GM23338 (cell line): ENCODE data around the gene ODAPH. TPM values are rescaled to one million over a fixed set of nuclear protein-coding genes. Genes with fewer than 3 reads are reported as not detected.

ENCODE experiments used
- ATAC-seq: fragments of 200-7000 bp; cut with Tn5 transposase; 3 replicates; pipeline ENCODE4 v1.9.1; 2020
- DNase-seq: peaks from one replicate; pipeline ENCODE4 v3.0.0-alpha.2; 2015; ENCODE audit warnings: low spot score
- H2AFZ ChIP-seq: fragments of 200-600 bp; sonication (generic); 2 replicates; pipeline ENCODE4 v1.8.0; 2016; ENCODE audit warnings: antibody characterized with exemption, mild to moderate bottlenecking, moderate library complexity
- H3F3A ChIP-seq: fragments of 200-600 bp; sonication (generic); replicated peaks from 2 replicates; pipeline ENCODE4 v1.8.0; 2017; ENCODE audit warnings: antibody characterized with exemption, mixed run types, low read depth
- H3K27ac ChIP-seq: fragments of 200-600 bp; sonication (generic); 2 replicates; pipeline ENCODE4 v1.6.1; 2016; ENCODE audit warnings: low read depth
- H3K27me3 ChIP-seq: fragments of 200-600 bp; sonication (generic); 2 replicates; pipeline ENCODE4 v1.8.0; 2016; ENCODE audit warnings: mild to moderate bottlenecking, mixed run types, moderate library complexity; ENCODE audit not compliant: insufficient read depth
- H3K36me3 ChIP-seq: fragments of 200-600 bp; sonication (generic); 2 replicates; pipeline ENCODE4 v1.8.0; 2016; ENCODE audit warnings: mild to moderate bottlenecking; ENCODE audit not compliant: insufficient read depth
- H3K4me1 ChIP-seq: fragments of 200-600 bp; sonication (generic); 2 replicates; pipeline ENCODE4 v1.8.0; 2016; ENCODE audit warnings: mild to moderate bottlenecking, moderate library complexity; ENCODE audit not compliant: insufficient read depth
- H3K4me2 ChIP-seq: fragments of 200-600 bp; sonication (generic); 2 replicates; pipeline ENCODE4 v1.7.1; 2017; ENCODE audit warnings: mixed run types
- H3K4me3 ChIP-seq: fragments of 200-600 bp; sonication (generic); 2 replicates; pipeline ENCODE4 v1.6.1; 2016; ENCODE audit warnings: mixed run types
- H3K79me2 ChIP-seq: fragments of 200-600 bp; sonication (generic); replicated peaks from 2 replicates; pipeline ENCODE4 v1.8.0; 2017; ENCODE audit warnings: mild to moderate bottlenecking; ENCODE audit not compliant: insufficient read depth
- H3K9me2 ChIP-seq: fragments of 200-600 bp; sonication (generic); 2 replicates; pipeline ENCODE4 v1.8.0; 2017; ENCODE audit not compliant: insufficient read depth
- H4K20me1 ChIP-seq: fragments of 200-600 bp; sonication (generic); replicated peaks from 2 replicates; pipeline ENCODE4 v1.8.0; 2017; ENCODE audit warnings: mild to moderate bottlenecking; ENCODE audit not compliant: insufficient read depth
- H3K27ac Mint-ChIP-seq: 2 replicates; pipeline ENCODE4 v1.8.0; 2020; ENCODE audit warnings: inconsistent platforms, mild to moderate bottlenecking, moderate library complexity, mixed read lengths
- H3K27me3 Mint-ChIP-seq: 3 replicates; pipeline ENCODE4 v1.8.0; 2022; ENCODE audit warnings: low read depth, mild to moderate bottlenecking, moderate library complexity, mixed read lengths, inconsistent platforms; ENCODE audit not compliant: insufficient read depth, poor library complexity
- H3K36me3 Mint-ChIP-seq: 3 replicates; pipeline ENCODE4 v1.8.0; 2021; ENCODE audit warnings: low read depth, mild to moderate bottlenecking, inconsistent platforms, moderate library complexity, mixed read lengths
- H3K4me1 Mint-ChIP-seq: 3 replicates; pipeline ENCODE4 v1.8.0; 2020; ENCODE audit warnings: mild to moderate bottlenecking, inconsistent platforms, mixed read lengths
- H3K4me3 Mint-ChIP-seq: 3 replicates; pipeline ENCODE4 v1.8.0; 2021; ENCODE audit warnings: moderate library complexity, mild to moderate bottlenecking, inconsistent platforms, mixed read lengths
- H3K9me3 Mint-ChIP-seq: 3 replicates; pipeline ENCODE4 v1.8.0; 2020; ENCODE audit warnings: moderate library complexity, mild to moderate bottlenecking, inconsistent platforms, mixed read lengths
- CREB1 ChIP-seq: fragments of 250-450 bp; sonication (Bioruptor Pico); IDR thresholded peaks from 2 replicates; pipeline ENCODE4 v1.5.0; 2020; ENCODE audit warnings: low read depth, mild to moderate bottlenecking, moderate library complexity
- CTCF ChIP-seq, 2 experiments: fragments of 200-600 bp in 1 of 2; sonication (generic) in 1 of 2; conservative IDR thresholded peaks; 2 replicates each; pipeline versions ENCODE4 v1.5.1 to v1.6.1; 2016 to 2017; ENCODE audit warnings: antibody characterized with exemption in 2 of 2, low read depth in 2 of 2, mild to moderate bottlenecking in 2 of 2, moderate library complexity in 1 of 2
- ETS1 ChIP-seq: IDR thresholded peaks from 2 replicates; pipeline ENCODE4 v1.6.1; 2016; ENCODE audit warnings: antibody characterized with exemption
- EZH2 ChIP-seq: fragments of 200-600 bp; sonication (generic); IDR thresholded peaks from one replicate; pipeline ENCODE4 v1.8.0; 2017; ENCODE audit warnings: antibody characterized with exemption, mild to moderate bottlenecking, low read depth; ENCODE audit not compliant: unreplicated experiment
- EZH2phosphoT487 ChIP-seq: fragments of 200-600 bp; sonication (generic); IDR thresholded peaks from one replicate; pipeline ENCODE4 v1.8.1; 2018; ENCODE audit warnings: antibody characterized with exemption; ENCODE audit not compliant: unreplicated experiment
- JUNB ChIP-seq: IDR thresholded peaks from one replicate; pipeline ENCODE4 v1.6.1; 2016; ENCODE audit warnings: antibody characterized with exemption; ENCODE audit not compliant: unreplicated experiment
- NANOG ChIP-seq: IDR thresholded peaks from 2 replicates; pipeline ENCODE4 v1.6.1; 2016; ENCODE audit warnings: antibody characterized with exemption, borderline replicate concordance
- POLR2AphosphoS5 ChIP-seq: IDR thresholded peaks from 2 replicates; pipeline ENCODE4 v1.6.1; 2016; ENCODE audit warnings: antibody characterized with exemption, low read depth
- REST ChIP-seq: IDR thresholded peaks from one replicate; pipeline ENCODE4 v1.6.1; 2018; ENCODE audit warnings: antibody characterized with exemption; ENCODE audit not compliant: unreplicated experiment
- STAT1 ChIP-seq: IDR thresholded peaks from one replicate; pipeline ENCODE4 v1.6.1; 2016; ENCODE audit warnings: antibody characterized with exemption; ENCODE audit not compliant: unreplicated experiment
- ZNF331 ChIP-seq: fragments of 250-450 bp; sonication (Bioruptor Pico); IDR thresholded peaks from 2 replicates; pipeline ENCODE4 v1.5.0; 2020; ENCODE audit warnings: low read depth, mild to moderate bottlenecking, moderate library complexity
- polyA plus RNA-seq: library from polyadenylated mRNA; unstranded; fragments of >200 nt; fragmentation: Nextera tagmentation; extraction: Ambion mirVana; gene quantifications from 2 replicates; pipeline ENCODE4 v1.2.1, GENCODE V29; 2016
- total RNA-seq: library from RNA; depleted of rRNA; stranded (reverse); fragments of >200 nt; shearing (Covaris generic); gene quantifications from 2 replicates; pipeline ENCODE4 v1.2.3, GENCODE V29; 2014

ODAPH gene
- total and polyA plus RNA-seq, 2 experiments from 2014 or later: not detected

- H3K36me3 Mint-ChIP-seq: no peaks in the 10 kb centered on the region
- Histone ChIP-seq H3K4me1 (no peaks in the 10 kb centered on the region), H3F3A (no peaks in the 10 kb centered on the region), H3K27ac (no peak overlapping the region), H4K20me1 (no peaks in the 10 kb centered on the region), H3K4me3 (no peak overlapping the region), H3K4me2 (no peak overlapping the region), H3K9me2 (no peaks in the 10 kb centered on the region), H3K79me2 (no peaks in the 10 kb centered on the region), H3K36me3 (no peaks in the 10 kb centered on the region), H3K27me3 (no peaks in the 10 kb centered on the region), H2AFZ (no peak overlapping the region)
- TF ChIP-seq REST (no peak), STAT1 (no peak), ZNF331 (CRISPR knock-in tag) (no peak), POLR2AphosphoS5 (no peak), CTCF (conservative IDR thresholded peaks at IDR 0.05; ENCODE audit: low read depth in 2 of 2) (no peak), NANOG (no peak), EZH2phosphoT487 (no peak)
- DNase-seq (no peak), ATAC-seq (no peak)
- H3K4me1 Mint-ChIP-seq: peaks cover 2% of the 10 kb centered on the region; the same call in 2 of the 3 replicates
- no peak overlapping the region for H3K27ac Mint-ChIP-seq
- H3K27me3 Mint-ChIP-seq: no peaks in the 10 kb centered on the region
- H3K4me3 Mint-ChIP-seq: no peak overlapping the region
- no peaks in the 10 kb centered on the region for H3K9me3 Mint-ChIP-seq
Measured at GRCh38 chr4:75599647-75600046, 43.8 kb downstream of the ODAPH start.

GRCh38 chr4:75605928-75606327 lies 50.1 kb downstream of the ODAPH start:
- H3K36me3 ChIP-seq: no peaks in the 10 kb centered on the region
- Mint-ChIP-seq H3K4me3 (no peak overlapping the region), H3K27me3 (no peaks in the 10 kb centered on the region), H3K36me3 (no peaks in the 10 kb centered on the region), H3K4me1 (no peaks in the 10 kb centered on the region), H3K27ac (no peak overlapping the region), H3K9me3 (no peaks in the 10 kb centered on the region)
- H3K4me2 ChIP-seq: no peak overlapping the region
- no peak overlapping the region for H2AFZ ChIP-seq
- DNase-seq (no peak), ATAC-seq (no peak)
- no peaks in the 10 kb centered on the region for H3F3A ChIP-seq
- H3K79me2 ChIP-seq: no peaks in the 10 kb centered on the region
- H3K9me2 ChIP-seq: no peaks in the 10 kb centered on the region
- no peak overlapping the region for H3K4me3 ChIP-seq
- H3K27me3 ChIP-seq: no peaks in the 10 kb centered on the region
- H3K27ac ChIP-seq: no peak overlapping the region
- H3K4me1 ChIP-seq: no peaks in the 10 kb centered on the region
- H4K20me1 ChIP-seq: no peaks in the 10 kb centered on the region
- TF ChIP-seq EZH2 (no peak), JUNB (no peak), ETS1 (no peak), STAT1 (no peak), CREB1 (CRISPR knock-in tag) (no peak), ZNF331 (CRISPR knock-in tag) (no peak), EZH2phosphoT487 (no peak)
